Thymus (tissue), 11 donors: ENCODE results near the gene LIN37. TPM values are rescaled to one million over a fixed set of nuclear protein-coding genes. Genes with fewer than 3 reads are reported as not detected.

ENCODE experiments used
- DNase-seq, 9 donors: peaks; one replicate each; pipeline ENCODE4 v3.0.0-alpha.2; 2013; ENCODE audit warnings: low spot score in 9 of 9, low read depth in 6 of 9, missing footprints in 1 of 9
- H3K27ac ChIP-seq, 2 donors: one replicate each; pipeline ENCODE4 v1.5.1; 2013; ENCODE audit warnings: control low read depth in 1 of 2, low read depth in 1 of 2, low read length in 1 of 2, mild to moderate bottlenecking in 1 of 2, moderate library complexity in 1 of 2
- H3K27me3 ChIP-seq, 2 donors: one replicate each; pipeline ENCODE4 v1.5.1; 2013; ENCODE audit warnings: low read length in 1 of 2; ENCODE audit not compliant: control insufficient read depth in 2 of 2, insufficient read depth in 1 of 2
- H3K36me3 ChIP-seq, 2 donors: one replicate each; pipeline ENCODE4 v1.5.1; 2013; ENCODE audit warnings: low read length in 1 of 2, mild to moderate bottlenecking in 1 of 2, moderate library complexity in 1 of 2; ENCODE audit not compliant: control insufficient read depth in 2 of 2, insufficient read depth in 2 of 2
- H3K4me1 ChIP-seq, 2 donors: one replicate each; pipeline ENCODE4 v1.5.1; 2013; ENCODE audit warnings: low read length in 2 of 2; ENCODE audit not compliant: control insufficient read depth in 2 of 2, insufficient read depth in 2 of 2
- H3K4me3 ChIP-seq, 2 donors: one replicate each; pipeline ENCODE4 v1.5.1; 2013; ENCODE audit warnings: low read length in 2 of 2, control low read depth in 1 of 2, mild to moderate bottlenecking in 1 of 2
- H3K9me3 ChIP-seq, 2 donors: one replicate each; pipeline ENCODE4 v1.5.1; 2013; ENCODE audit warnings: low read length in 1 of 2, mild to moderate bottlenecking in 1 of 2; ENCODE audit not compliant: control insufficient read depth in 2 of 2, insufficient read depth in 1 of 2
- WGBS: extraction: QIAGEN DNeasy Blood & Tissue Kit; methylation state at CpG from one replicate; pipeline ENCODE4 v1.1.7; 2013; 5-methylcytosine and 5-hydroxymethylcytosine counted together
- polyA plus RNA-seq: library from polyadenylated mRNA; stranded (reverse); fragments of 200-250 nt; gene quantifications from one replicate; pipeline ENCODE4 v1.2.3, GENCODE V29; 2013
- total RNA-seq: library from RNA; stranded (reverse); fragments of 120-200 nt; gene quantifications from one replicate; pipeline ENCODE4 v1.2.4, GENCODE V29; 2013
- donor health status: healthy.

The LIN37 gene
- total and polyA plus RNA-seq, 2 donors: 7.6 to 24.2 TPM

DNA sequence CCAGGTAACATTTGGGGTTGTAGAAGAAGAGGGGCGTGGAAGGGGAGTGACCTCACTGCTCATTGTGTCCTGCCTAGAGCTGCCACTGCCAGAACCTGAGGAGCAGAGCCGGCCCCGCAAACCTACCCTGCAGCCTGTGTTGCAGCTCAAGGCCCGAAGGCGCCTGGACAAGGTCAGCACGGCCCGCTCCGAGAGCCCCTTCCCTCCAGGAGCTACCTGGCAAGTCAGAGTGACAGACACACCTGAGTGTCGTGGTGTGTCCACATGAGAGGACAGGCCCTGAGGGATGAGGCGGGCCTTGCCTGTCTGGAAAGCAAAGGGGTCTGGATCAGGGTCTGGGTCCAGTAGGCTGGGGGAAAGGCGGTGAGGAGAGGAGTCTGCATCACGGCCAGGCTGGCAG, 23.8 kb upstream of the LIN37 start:
- WGBS: 98% methylated on average over 12 of the region's 12 CpGs
- H3K36me3 ChIP-seq: peaks cover 88 to 100% of the 10 kb centered on the region in 2 donors
- H3K27me3 ChIP-seq: no peaks in the 10 kb centered on the region
- no peak overlapping the region for H3K4me3 ChIP-seq
- peaks cover 0 to 1% of the 10 kb centered on the region in 2 donors for H3K9me3 ChIP-seq
- H3K4me1 ChIP-seq: peaks cover under 1 to 2% of the 10 kb centered on the region in 2 donors
- no peak for DNase-seq
- no peak overlapping the region for H3K27ac ChIP-seq

DNA sequence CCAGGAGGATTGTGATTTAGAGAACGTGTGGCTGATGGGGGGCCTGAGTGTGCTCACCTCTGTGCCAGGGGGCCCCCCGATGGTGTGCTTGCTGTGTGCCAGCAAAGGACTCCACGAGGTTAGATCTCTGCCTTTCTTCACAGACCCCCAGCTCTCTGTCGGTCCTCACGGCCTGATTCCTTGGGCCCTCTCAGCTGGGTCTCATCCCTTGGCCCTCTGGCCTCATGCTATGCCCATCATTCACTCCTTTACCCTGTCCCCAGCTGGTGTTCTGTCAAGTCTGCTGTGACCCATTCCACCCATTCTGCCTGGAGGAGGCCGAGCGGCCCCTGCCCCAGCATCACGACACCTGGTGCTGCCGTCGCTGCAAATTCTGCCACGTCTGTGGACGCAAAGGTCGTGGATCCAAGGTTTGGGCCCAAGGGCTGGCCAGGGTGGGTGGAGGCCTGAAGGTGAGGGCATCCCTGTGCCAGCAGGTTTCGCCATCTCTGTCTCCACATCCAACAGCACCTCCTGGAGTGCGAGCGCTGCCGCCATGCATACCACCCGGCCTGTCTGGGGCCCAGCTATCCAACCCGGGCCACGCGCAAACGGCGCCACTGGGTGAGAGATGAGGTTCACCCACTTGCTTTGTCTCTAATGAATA, 23.0 kb upstream of the LIN37 start:
- Histone ChIP-seq H3K4me1 (no peaks in the 10 kb centered on the region), H3K36me3 (peaks cover 91 to 100% of the 10 kb centered on the region in 2 donors), H3K27me3 (no peaks in the 10 kb centered on the region), H3K9me3 (peaks cover 0 to 1% of the 10 kb centered on the region in 2 donors), H3K27ac (no peak overlapping the region), H3K4me3 (no peak overlapping the region)
- WGBS: 98% methylated on average over 23 of the region's 23 CpGs
- no peak for DNase-seq

GRCh38 chr19:35727053-35727955, 21.1 kb upstream of the LIN37 start:
- DNase-seq: no peak
- Histone ChIP-seq H3K9me3 (no peaks in the 10 kb centered on the region), H3K27me3 (no peaks in the 10 kb centered on the region), H3K36me3 (peaks cover 96 to 100% of the 10 kb centered on the region in 2 donors), H3K27ac (no peak overlapping the region), H3K4me3 (no peak overlapping the region), H3K4me1 (no peaks in the 10 kb centered on the region)
- 98% methylated on average over 25 of the region's 25 CpGs for WGBS

- WGBS: 97% methylated on average over 19 of the region's 19 CpGs
These were observed 20.2 kb upstream of the LIN37 start for GRCh38 chr19:35727956-35728706.

GRCh38 chr19:35729021-35729420, 19.4 kb upstream of the LIN37 start:
- Histone ChIP-seq H3K4me1 (no peaks in the 10 kb centered on the region), H3K4me3 (no peak overlapping the region), H3K27ac (no peak overlapping the region), H3K36me3 (peaks cover 89 to 100% of the 10 kb centered on the region in 2 donors), H3K27me3 (no peaks in the 10 kb centered on the region), H3K9me3 (no peaks in the 10 kb centered on the region)
- WGBS: 97% methylated on average over 18 of the region's 18 CpGs
- DNase-seq: no peak

More at GRCh38 chr19:35727956-35728706, 20.2 kb upstream of the LIN37 start:
- H3K27me3 ChIP-seq: no peaks in the 10 kb centered on the region
- H3K36me3 ChIP-seq: peaks cover 94 to 100% of the 10 kb centered on the region in 2 donors
- DNase-seq: no peak
- H3K27ac ChIP-seq: no peak overlapping the region
- no peaks in the 10 kb centered on the region for H3K9me3 ChIP-seq
- H3K4me3 ChIP-seq: no peak overlapping the region
- no peaks in the 10 kb centered on the region for H3K4me1 ChIP-seq

DNA sequence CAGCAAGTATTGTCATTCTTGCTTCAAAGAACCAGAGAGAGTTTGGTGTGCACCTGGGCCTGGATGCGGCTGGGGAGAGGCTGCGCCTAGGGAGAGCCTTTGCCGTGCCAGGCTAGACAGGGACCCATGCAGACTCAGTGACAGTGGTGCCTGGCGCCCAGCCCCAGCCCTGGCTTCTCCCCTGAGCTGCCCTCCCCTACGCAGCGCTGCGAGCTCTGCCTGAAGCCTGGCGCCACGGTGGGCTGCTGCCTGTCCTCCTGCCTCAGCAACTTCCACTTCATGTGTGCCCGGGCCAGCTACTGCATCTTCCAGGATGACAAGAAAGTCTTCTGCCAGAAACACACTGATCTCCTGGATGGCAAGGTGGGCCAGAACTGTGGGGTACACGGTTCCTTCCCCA, 18.6 kb upstream of the LIN37 start:
- H3K4me3 ChIP-seq: no peak overlapping the region
- DNase-seq: no peak
- H3K27ac ChIP-seq: no peak overlapping the region
- H3K36me3 ChIP-seq: peaks cover 87 to 100% of the 10 kb centered on the region in 2 donors
- H3K9me3 ChIP-seq: no peaks in the 10 kb centered on the region
- no peaks in the 10 kb centered on the region for H3K27me3 ChIP-seq
- no peaks in the 10 kb centered on the region for H3K4me1 ChIP-seq
- 99% methylated on average over 11 of the region's 11 CpGs for WGBS

GRCh38 chr19:35730326-35730725, 18.1 kb upstream of the LIN37 start:
- Histone ChIP-seq H3K4me3 (no peak overlapping the region), H3K27ac (no peak overlapping the region), H3K9me3 (no peaks in the 10 kb centered on the region), H3K27me3 (no peaks in the 10 kb centered on the region), H3K36me3 (peaks cover 87 to 100% of the 10 kb centered on the region in 2 donors), H3K4me1 (no peaks in the 10 kb centered on the region)
- DNase-seq: no peak
- WGBS: 98% methylated on average over 18 of the region's 18 CpGs

DNA sequence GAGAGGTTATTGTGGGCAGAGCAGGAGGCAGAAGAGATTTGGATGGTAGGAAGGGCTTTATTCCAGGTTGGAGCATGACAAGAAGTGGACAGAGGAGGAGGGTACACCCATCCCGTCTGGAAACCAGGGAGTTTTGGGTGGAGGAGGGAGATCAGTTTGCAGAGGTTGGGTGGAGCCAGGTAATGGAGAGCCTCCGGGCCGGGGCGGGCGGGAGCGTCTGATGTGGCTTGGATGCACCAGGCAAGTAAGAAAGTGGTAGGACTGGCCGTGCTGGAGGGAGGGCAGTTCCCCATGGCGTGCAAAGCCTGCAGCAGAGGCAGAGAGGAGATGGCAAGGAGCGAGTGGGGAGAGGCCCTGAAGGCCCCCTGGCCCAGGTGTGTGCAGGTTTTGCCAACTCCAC, 17.0 kb upstream of the LIN37 start:
- H3K36me3 ChIP-seq: peaks cover 79 to 96% of the 10 kb centered on the region in 2 donors
- H3K27ac ChIP-seq: no peak overlapping the region
- H3K27me3 ChIP-seq: no peaks in the 10 kb centered on the region
- H3K4me3 ChIP-seq: no peak overlapping the region
- WGBS: 94% methylated on average over 9 of the region's 9 CpGs
- DNase-seq: no peak
- H3K4me1 ChIP-seq: no peaks in the 10 kb centered on the region
- H3K9me3 ChIP-seq: no peaks in the 10 kb centered on the region
